KG1 (cell line): ENCODE measurements around the gene PIK3R2.
"Not testable (repeated sequence)": the region's sequence is repeated elsewhere in the genome, so short reads cannot be mapped to it uniquely, and the experiment has no call there.

Experiments
- DNase-seq: peaks from one replicate; lab custom pipeline; 2025; lab: John Stamatoyannopoulos, UW

The PIK3R2 gene

GRCh38 chr19:18155095-18156087 is 2.4 kb downstream of the PIK3R2 start:
- DNase-seq, result no peak

GRCh38 chr19:18156268-18156667 is 3.3 kb downstream of the PIK3R2 start:
- DNase-seq, result no peak

DNA sequence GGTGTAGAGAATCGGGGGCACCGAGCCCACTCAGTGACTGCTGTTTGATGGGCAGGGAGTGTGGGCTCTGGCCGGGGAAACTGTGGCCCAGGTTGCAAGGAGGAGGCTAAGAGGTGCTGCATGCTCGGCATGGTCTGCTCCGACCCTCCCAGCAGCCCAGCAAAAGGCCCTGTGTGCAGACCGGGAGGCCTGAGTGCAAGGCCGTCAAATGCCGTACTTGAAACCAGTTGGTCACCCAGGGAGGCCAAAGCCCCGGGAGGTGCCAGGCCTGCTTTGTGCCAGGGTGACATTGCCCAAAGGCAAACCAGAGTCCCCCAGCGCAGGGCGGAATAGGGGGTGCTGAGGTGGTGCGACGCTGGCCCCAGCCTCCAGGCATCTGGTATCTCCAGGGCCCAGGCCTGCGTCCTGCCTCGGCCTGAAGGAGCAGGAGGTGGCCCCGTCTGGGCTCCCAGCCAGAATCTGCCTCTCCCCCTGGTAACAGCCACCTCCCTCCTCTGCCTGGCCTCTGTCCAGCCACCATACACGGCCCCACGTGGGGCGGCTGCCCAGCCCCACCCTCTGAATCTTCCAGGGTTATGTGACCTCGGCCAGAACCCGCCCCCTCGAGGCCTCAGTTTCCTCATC is 4.0 kb downstream of the PIK3R2 start:
- DNase-seq, result no peak

- DNase-seq, result no peak
Measured at GRCh38 chr19:18157465-18158063, 4.6 kb downstream of the PIK3R2 start.

DNA sequence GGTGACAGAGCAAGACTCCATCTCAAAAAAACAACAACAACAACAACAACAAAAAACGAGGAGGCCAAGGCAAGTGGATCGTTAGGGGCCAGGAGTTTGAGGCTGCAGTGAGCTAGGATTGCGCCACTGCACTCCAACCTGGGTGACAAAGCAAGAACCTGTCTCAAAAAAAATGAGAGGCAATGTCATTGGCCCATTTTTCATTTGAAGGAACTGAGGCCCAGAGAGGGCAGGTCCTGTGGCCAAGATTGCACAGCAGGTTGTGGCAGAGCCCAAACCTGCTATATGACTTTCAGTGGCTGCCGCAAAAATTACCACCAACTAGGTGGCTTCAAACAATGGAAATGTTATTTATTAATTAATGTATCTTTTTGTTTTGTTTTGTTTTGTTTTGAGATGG is 5.5 kb downstream of the PIK3R2 start:
- DNase-seq, result no peak

GRCh38 chr19:18159059-18159616 is 6.2 kb downstream of the PIK3R2 start:
- DNase-seq, result not testable (repeated sequence)

- no peak for DNase-seq
Measured at GRCh38 chr19:18159810-18160209, 6.8 kb downstream of the PIK3R2 start.

- DNase-seq, result no peak
Measured at GRCh38 chr19:18160493-18160970, 7.6 kb downstream of the PIK3R2 start.

DNA sequence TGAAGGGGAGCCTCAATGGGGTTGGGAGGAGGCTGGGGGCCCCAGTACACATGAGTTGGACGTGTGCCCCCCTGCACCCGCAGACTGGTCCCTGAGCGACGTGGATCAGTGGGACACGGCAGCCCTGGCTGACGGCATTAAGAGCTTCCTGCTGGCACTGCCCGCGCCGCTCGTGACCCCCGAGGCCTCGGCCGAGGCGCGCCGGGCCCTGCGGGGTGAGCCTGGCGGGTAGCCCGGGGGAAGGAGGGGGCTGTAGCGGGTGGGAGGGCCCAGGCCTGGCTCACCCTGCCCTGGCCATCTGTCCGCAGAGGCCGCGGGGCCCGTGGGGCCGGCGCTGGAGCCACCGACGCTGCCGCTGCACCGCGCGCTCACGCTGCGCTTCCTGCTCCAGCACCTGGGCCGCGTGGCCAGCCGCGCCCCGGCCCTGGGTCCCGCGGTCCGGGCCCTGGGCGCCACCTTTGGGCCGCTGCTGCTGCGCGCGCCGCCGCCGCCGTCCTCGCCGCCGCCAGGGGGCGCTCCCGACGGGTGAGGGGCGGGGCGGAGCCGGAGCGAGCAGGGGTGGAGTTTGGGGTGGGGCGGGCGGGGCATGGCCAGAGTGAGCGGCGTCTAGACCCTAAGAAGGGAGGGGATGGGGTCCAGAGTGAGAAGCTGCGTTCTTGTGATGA is 8.1 kb downstream of the PIK3R2 start:
- no peak for DNase-seq

GRCh38 chr19:18161636-18162002 is 8.7 kb downstream of the PIK3R2 start:
- no peak for DNase-seq

DNA sequence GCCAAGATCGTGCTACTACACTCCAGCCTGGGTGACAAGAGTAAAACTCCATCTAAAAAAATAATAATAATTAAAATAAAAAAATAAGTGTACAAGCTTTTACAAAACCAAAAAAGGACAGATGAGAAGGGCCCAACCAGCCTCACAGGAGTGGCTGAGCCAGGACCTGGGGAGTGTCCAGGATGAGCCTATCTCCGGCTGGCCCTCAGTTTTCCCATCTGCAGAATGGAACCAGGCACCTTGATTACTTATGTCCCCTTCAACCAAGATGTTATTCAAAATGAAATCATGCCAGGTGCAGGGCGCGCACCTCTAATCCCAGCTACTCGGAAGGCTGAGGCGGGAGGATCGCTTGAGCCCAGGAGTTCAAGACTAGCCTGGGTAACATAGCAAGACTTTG is 11.1 kb downstream of the PIK3R2 start:
- no peak for DNase-seq

DNA sequence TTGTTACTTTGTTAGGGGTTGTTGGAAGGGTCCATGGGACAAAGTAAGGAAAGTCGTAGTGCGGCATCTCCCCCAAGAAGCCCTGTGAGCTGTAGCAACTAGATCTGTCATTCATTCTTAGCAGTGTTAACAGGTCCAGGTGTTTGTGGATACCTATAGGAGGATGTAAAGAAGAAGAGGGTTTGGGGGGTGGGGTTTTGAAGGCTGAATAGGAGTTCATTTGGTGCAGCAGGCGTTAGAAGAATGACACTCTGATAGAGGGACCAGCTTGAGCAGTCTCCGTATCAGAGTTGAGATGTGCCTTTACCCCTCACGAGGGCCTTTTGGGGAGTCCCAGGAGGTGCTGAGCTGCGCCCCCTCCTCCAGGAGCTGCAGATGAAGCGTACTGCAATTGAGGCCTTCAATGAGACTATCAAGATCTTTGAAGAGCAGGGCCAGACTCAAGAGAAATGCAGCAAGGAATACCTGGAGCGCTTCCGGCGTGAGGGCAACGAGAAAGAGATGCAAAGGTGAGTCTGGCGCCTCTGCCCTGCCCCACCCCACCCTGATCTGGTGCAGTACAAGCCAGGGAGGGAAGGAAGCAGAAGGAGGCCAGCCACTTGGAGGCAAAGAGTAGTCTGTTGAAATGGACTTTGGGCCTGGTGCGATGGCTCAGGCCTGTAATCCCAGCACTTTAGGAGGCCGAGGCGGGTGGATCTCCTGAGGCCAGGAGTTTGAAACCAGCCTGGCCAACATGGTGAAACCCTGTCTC is 13.0 kb downstream of the PIK3R2 start:
- DNase-seq, result no peak

GRCh38 chr19:18167011-18167410 is 14.0 kb downstream of the PIK3R2 start:
- no peak for DNase-seq

DNA sequence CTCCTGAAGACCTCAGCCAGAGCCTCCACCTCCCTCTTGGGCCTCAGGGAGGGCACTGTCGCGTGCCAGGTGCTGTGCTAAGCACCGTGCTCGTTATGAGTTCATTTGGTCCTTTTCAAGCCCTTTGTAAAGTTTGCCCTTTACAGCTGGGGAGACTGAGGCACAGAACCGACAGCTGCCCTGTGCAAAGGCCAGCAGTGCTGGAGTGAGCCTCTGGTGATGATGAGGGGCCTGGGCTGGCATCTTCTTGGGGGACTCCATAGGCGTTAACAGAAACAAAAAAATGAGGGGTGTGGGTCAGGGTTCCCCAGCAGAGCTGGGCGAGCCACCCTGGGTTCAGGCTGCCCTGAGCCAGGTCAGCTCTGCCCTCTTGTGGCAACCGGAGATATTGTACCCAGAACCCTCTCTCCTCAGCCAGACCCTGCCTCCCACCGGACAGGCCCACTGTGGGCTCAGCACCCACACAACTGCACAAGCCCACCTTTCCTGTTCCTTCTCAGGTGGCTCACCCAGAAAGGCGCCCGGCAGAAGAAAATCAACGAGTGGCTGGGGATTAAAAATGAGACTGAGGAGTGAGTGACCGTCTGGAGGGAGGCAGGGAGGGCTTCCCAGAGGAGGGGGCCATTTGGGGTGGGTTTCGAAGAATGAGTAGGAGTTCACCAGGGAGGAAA is 15.1 kb downstream of the PIK3R2 start:
- DNase-seq, result peak; percentile 3

DNA sequence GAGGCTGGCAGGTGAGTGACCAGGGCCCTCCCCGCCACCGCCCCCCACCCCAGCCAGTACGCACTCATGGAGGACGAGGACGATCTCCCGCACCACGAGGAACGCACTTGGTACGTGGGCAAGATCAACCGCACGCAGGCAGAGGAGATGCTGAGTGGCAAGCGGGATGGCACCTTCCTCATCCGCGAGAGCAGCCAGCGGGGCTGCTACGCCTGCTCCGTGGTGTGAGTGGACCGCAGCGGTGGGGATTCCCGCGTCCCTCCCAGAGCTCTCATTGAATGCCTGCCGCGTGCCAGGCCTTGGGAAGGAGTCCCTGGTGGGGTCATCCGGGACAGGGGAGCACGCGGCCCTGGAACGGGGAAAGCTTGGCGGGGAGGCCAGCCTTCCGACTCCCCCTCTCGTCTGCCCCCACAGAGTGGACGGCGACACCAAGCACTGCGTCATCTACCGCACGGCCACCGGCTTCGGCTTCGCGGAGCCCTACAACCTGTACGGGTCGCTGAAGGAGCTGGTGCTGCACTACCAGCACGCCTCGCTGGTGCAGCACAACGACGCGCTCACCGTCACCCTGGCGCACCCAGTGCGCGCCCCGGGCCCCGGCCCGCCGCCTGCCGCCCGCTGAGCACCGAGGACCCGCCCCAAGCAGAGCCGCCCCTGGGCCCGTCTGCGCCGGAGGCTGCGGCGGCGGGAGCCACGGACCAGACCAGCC is 15.9 kb downstream of the PIK3R2 start:
- DNase-seq, result no peak

GRCh38 chr19:18170714-18171255 is 17.8 kb downstream of the PIK3R2 start:
- no peak for DNase-seq

DNA sequence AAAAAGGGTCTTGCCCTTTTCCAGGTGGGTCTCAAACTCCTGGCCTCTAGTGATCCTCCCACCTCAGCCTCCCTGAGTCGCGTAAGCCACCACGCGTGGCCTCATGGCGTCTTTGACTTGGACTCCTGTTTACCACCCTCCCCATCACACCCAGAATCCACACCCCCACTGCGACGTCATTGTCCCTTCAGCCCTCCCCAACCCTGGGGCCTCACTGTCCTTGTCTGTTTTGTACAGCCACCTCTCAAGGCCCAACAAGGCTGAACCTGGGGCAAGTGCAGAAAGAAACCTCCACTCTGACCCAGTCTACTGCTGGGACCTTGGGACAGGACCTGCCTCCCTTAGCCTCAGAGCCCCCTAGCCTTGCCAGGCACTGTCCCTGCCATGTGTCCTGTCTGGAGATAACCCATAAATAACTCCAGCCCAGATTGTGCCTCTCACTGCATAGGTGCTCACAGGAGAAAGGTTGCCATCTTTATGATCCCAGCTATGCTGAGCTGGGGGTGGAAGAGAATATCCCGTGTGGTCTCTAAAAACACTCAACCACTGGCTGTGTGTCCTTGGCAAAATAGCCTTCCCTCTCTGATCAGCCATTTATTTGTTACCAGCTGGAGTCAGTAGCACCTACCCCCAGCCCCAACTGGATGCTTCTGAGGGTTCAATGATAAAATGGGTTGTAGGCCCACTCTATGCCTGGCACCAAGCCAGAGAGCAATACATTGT is 18.8 kb downstream of the PIK3R2 start:
- DNase-seq, result no peak

- DNase-seq, result no peak
Measured at GRCh38 chr19:18172331-18173053, 19.5 kb downstream of the PIK3R2 start.
